ENCODE measurements around the gene FAT1. TPM values are rescaled to one million over a fixed set of nuclear protein-coding genes. Genes with fewer than 3 reads are reported as not detected.
"Not testable (repeated sequence)": the region's sequence is repeated elsewhere in the genome, so short reads cannot be mapped to it uniquely, and the experiment has no call there.

The FAT1 gene
- total and polyA plus RNA-seq, 5 donors from 2014 or later = 0.10 TPM; not detected in 4

DNA sequence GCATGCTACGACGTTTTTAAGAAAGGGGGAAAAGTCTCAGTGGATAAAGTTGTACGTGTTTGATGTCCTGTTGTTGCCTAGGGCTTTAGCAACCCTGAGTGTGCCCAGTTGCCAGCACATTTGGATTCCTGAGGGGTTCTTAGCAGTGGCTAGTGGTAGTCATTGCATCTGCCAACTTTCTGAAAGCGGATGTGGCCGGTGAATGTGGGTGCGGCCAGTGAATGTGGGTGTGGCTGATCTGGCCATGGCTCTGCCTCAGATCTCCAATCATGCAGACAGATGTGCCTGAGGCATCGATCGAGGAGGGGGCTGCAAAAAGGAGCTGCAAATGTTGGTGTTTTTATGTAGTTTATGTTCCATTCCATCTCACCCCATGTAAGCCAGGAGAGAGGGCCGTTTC is 41.5 kb upstream of the FAT1 start:
- no peak overlapping the region for H3K27ac Mint-ChIP-seq
- H3K36me3 Mint-ChIP-seq = no peaks in the 10 kb centered on the region
- no peak for DNase-seq

GRCh38 chr4:186764457-186764856 is 40.8 kb upstream of the FAT1 start:
- Histone ChIP-seq H3K9me3 (ENCODE audit: control insufficient read depth in 2 of 2, low read length in 2 of 2) (no peaks in the 10 kb centered on the region), H3K27ac (ENCODE audit: insufficient read depth, low read length, poor library complexity, severe bottlenecking) (no peak overlapping the region), H3K4me1 (ENCODE audit: control insufficient read depth, insufficient read depth, low read length, poor library complexity, severe bottlenecking) (no peaks in the 10 kb centered on the region), H3K36me3 (ENCODE audit: control insufficient read depth, insufficient read depth, low read length) (no peaks in the 10 kb centered on the region), H3K27me3 (ENCODE audit: control insufficient read depth, insufficient read depth, low read length) (no peaks in the 10 kb centered on the region), H3K4me3 (ENCODE audit: low read depth, low read length) (no peak overlapping the region)
- peaks cover 2 to 12% (median 9%) of the 10 kb centered on the region in 7 donors for H3K9me3 Mint-ChIP-seq
- H3K36me3 Mint-ChIP-seq = no peaks in the 10 kb centered on the region
- H3K27ac Mint-ChIP-seq = no peak overlapping the region
- H3K4me1 Mint-ChIP-seq = no peaks in the 10 kb centered on the region
- H3K27me3 Mint-ChIP-seq = no peaks in the 10 kb centered on the region
- DNase-seq = no peak
- H3K4me3 Mint-ChIP-seq = no peak overlapping the region
- ATAC-seq (ENCODE audit: low read depth in 2 of 2) = no peak

More for the DNA sequence above, 41.5 kb upstream of the FAT1 start:
- Mint-ChIP-seq H3K9me3 (peaks cover 2 to 14% (median 9%) of the 10 kb centered on the region in 7 donors), H3K4me1 (no peaks in the 10 kb centered on the region), H3K27me3 (no peaks in the 10 kb centered on the region), H3K4me3 (no peak overlapping the region)
- Histone ChIP-seq H3K36me3 (ENCODE audit: control insufficient read depth, insufficient read depth, low read length) (no peaks in the 10 kb centered on the region), H3K4me3 (ENCODE audit: low read depth, low read length) (no peak overlapping the region), H3K27me3 (ENCODE audit: control insufficient read depth, insufficient read depth, low read length) (no peaks in the 10 kb centered on the region), H3K9me3 (ENCODE audit: control insufficient read depth in 2 of 2, low read length in 2 of 2) (no peaks in the 10 kb centered on the region), H3K4me1 (ENCODE audit: control insufficient read depth, insufficient read depth, low read length, poor library complexity, severe bottlenecking) (no peaks in the 10 kb centered on the region), H3K27ac (ENCODE audit: insufficient read depth, low read length, poor library complexity, severe bottlenecking) (no peak overlapping the region)
- no peak for ATAC-seq (ENCODE audit: low read depth in 2 of 2)

GRCh38 chr4:186762865-186763264 is 39.2 kb upstream of the FAT1 start:
- Histone ChIP-seq H3K9me3 (ENCODE audit: control insufficient read depth in 2 of 2, low read length in 2 of 2) (no peaks in the 10 kb centered on the region), H3K27me3 (ENCODE audit: control insufficient read depth, insufficient read depth, low read length) (no peaks in the 10 kb centered on the region), H3K4me1 (ENCODE audit: control insufficient read depth, insufficient read depth, low read length, poor library complexity, severe bottlenecking) (no peaks in the 10 kb centered on the region), H3K27ac (ENCODE audit: insufficient read depth, low read length, poor library complexity, severe bottlenecking) (no peak overlapping the region), H3K4me3 (ENCODE audit: low read depth, low read length) (no peak overlapping the region), H3K36me3 (ENCODE audit: control insufficient read depth, insufficient read depth, low read length) (no peaks in the 10 kb centered on the region)
- ATAC-seq (ENCODE audit: low read depth in 2 of 2) (no peak), DNase-seq (no peak)
- Mint-ChIP-seq H3K27me3 (no peaks in the 10 kb centered on the region), H3K4me1 (no peaks in the 10 kb centered on the region), H3K9me3 (peaks cover 3 to 16% (median 7%) of the 10 kb centered on the region in 7 donors), H3K27ac (no peak overlapping the region), H3K36me3 (no peaks in the 10 kb centered on the region), H3K4me3 (no peak overlapping the region)

DNA sequence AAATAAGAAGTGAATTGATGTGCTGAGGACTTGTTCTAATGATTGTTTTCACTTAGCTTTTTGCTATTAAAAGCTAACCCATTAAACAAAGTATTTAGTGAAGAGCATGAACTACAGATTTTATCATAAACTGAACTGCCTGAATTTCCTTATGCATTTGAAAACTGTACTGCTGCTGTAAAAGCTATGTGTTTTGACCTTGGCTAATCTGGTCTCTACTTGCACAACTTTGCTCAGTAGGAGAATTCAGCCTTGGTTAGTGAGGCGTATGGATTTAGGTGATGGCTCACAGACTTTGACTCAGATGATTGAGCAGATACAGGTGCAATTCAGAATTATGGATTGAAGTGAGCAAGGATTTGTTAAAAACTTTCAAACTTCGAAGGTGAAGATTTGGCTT is 38.7 kb upstream of the FAT1 start:
- H3K36me3 Mint-ChIP-seq = no peaks in the 10 kb centered on the region
- Histone ChIP-seq H3K27me3 (ENCODE audit: control insufficient read depth, insufficient read depth, low read length) (no peaks in the 10 kb centered on the region), H3K4me1 (ENCODE audit: control insufficient read depth, insufficient read depth, low read length, poor library complexity, severe bottlenecking) (no peaks in the 10 kb centered on the region), H3K36me3 (ENCODE audit: control insufficient read depth, insufficient read depth, low read length) (no peaks in the 10 kb centered on the region), H3K27ac (ENCODE audit: insufficient read depth, low read length, poor library complexity, severe bottlenecking) (no peak overlapping the region), H3K4me3 (ENCODE audit: low read depth, low read length) (no peak overlapping the region), H3K9me3 (ENCODE audit: control insufficient read depth in 2 of 2, low read length in 2 of 2) (no peaks in the 10 kb centered on the region)
- H3K4me1 Mint-ChIP-seq = no peaks in the 10 kb centered on the region
- no peaks in the 10 kb centered on the region for H3K27me3 Mint-ChIP-seq
- no peak overlapping the region for H3K4me3 Mint-ChIP-seq
- ATAC-seq (ENCODE audit: low read depth in 2 of 2) = no peak
- DNase-seq = no peak
- no peak overlapping the region for H3K27ac Mint-ChIP-seq
- H3K9me3 Mint-ChIP-seq = peaks cover 0 to 15% (median 8%) of the 10 kb centered on the region in 7 donors

- H3K4me1 ChIP-seq (ENCODE audit: control insufficient read depth, insufficient read depth, low read length, poor library complexity, severe bottlenecking); H3K27me3 Mint-ChIP-seq; H3K27ac Mint-ChIP-seq; ATAC-seq (ENCODE audit: low read depth in 2 of 2); H3K4me3 Mint-ChIP-seq; H3K36me3 Mint-ChIP-seq; H3K27ac ChIP-seq (ENCODE audit: insufficient read depth, low read length, poor library complexity, severe bottlenecking); H3K27me3 ChIP-seq (ENCODE audit: control insufficient read depth, insufficient read depth, low read length); H3K4me1 Mint-ChIP-seq; H3K9me3 ChIP-seq (ENCODE audit: control insufficient read depth in 2 of 2, low read length in 2 of 2); H3K4me3 ChIP-seq (ENCODE audit: low read depth, low read length); DNase-seq; H3K36me3 ChIP-seq (ENCODE audit: control insufficient read depth, insufficient read depth, low read length): not testable (repeated sequence)
- peaks cover under 1 to 17% (median 11%) of the 10 kb centered on the region in 7 donors for H3K9me3 Mint-ChIP-seq
These were observed 38.3 kb upstream of the FAT1 start for GRCh38 chr4:186761956-186762355.

GRCh38 chr4:186761393-186761792 is 37.7 kb upstream of the FAT1 start:
- Histone ChIP-seq H3K4me3 (ENCODE audit: low read depth, low read length) (no peak overlapping the region), H3K36me3 (ENCODE audit: control insufficient read depth, insufficient read depth, low read length) (no peaks in the 10 kb centered on the region), H3K4me1 (ENCODE audit: control insufficient read depth, insufficient read depth, low read length, poor library complexity, severe bottlenecking) (no peaks in the 10 kb centered on the region), H3K27me3 (ENCODE audit: control insufficient read depth, insufficient read depth, low read length) (no peaks in the 10 kb centered on the region), H3K9me3 (ENCODE audit: control insufficient read depth in 2 of 2, low read length in 2 of 2) (no peaks in the 10 kb centered on the region), H3K27ac (ENCODE audit: insufficient read depth, low read length, poor library complexity, severe bottlenecking) (no peak overlapping the region)
- Mint-ChIP-seq H3K4me1 (no peaks in the 10 kb centered on the region), H3K27ac (no peak overlapping the region), H3K27me3 (no peaks in the 10 kb centered on the region), H3K4me3 (no peak overlapping the region), H3K36me3 (no peaks in the 10 kb centered on the region), H3K9me3 (peaks cover 1 to 20% (median 13%) of the 10 kb centered on the region in 7 donors)
- no peak for ATAC-seq (ENCODE audit: low read depth in 2 of 2)
- no peak for DNase-seq

GRCh38 chr4:186760576-186760975 is 36.9 kb upstream of the FAT1 start:
- Histone ChIP-seq H3K27ac (ENCODE audit: insufficient read depth, low read length, poor library complexity, severe bottlenecking) (no peak overlapping the region), H3K27me3 (ENCODE audit: control insufficient read depth, insufficient read depth, low read length) (no peaks in the 10 kb centered on the region), H3K4me1 (ENCODE audit: control insufficient read depth, insufficient read depth, low read length, poor library complexity, severe bottlenecking) (no peaks in the 10 kb centered on the region), H3K4me3 (ENCODE audit: low read depth, low read length) (no peak overlapping the region), H3K9me3 (ENCODE audit: control insufficient read depth in 2 of 2, low read length in 2 of 2) (no peaks in the 10 kb centered on the region), H3K36me3 (ENCODE audit: control insufficient read depth, insufficient read depth, low read length) (no peaks in the 10 kb centered on the region)
- Mint-ChIP-seq H3K4me1 (no peaks in the 10 kb centered on the region), H3K36me3 (no peaks in the 10 kb centered on the region), H3K9me3 (peaks cover 1 to 20% (median 13%) of the 10 kb centered on the region in 7 donors), H3K27ac (no peak overlapping the region), H3K4me3 (no peak overlapping the region), H3K27me3 (no peaks in the 10 kb centered on the region)
- DNase-seq (no peak), ATAC-seq (ENCODE audit: low read depth in 2 of 2) (no peak)

- Mint-ChIP-seq H3K27me3 (no peaks in the 10 kb centered on the region), H3K36me3 (no peaks in the 10 kb centered on the region), H3K9me3 (peaks cover 1 to 20% (median 12%) of the 10 kb centered on the region in 7 donors), H3K4me1 (no peaks in the 10 kb centered on the region), H3K27ac (no peak overlapping the region), H3K4me3 (no peak overlapping the region)
- no peaks in the 10 kb centered on the region for H3K9me3 ChIP-seq (ENCODE audit: control insufficient read depth in 2 of 2, low read length in 2 of 2)
- no peak overlapping the region for H3K4me3 ChIP-seq (ENCODE audit: low read depth, low read length)
- DNase-seq = no peak
- no peaks in the 10 kb centered on the region for H3K4me1 ChIP-seq (ENCODE audit: control insufficient read depth, insufficient read depth, low read length, poor library complexity, severe bottlenecking)
- no peaks in the 10 kb centered on the region for H3K27me3 ChIP-seq (ENCODE audit: control insufficient read depth, insufficient read depth, low read length)
- ATAC-seq (ENCODE audit: low read depth in 2 of 2) = no peak
- H3K36me3 ChIP-seq (ENCODE audit: control insufficient read depth, insufficient read depth, low read length) = no peaks in the 10 kb centered on the region
- H3K27ac ChIP-seq (ENCODE audit: insufficient read depth, low read length, poor library complexity, severe bottlenecking) = no peak overlapping the region
These were observed 36.3 kb upstream of the FAT1 start for GRCh38 chr4:186759990-186760389.
